GM21390 (cell line): Measurements from ENCODE around the gene CTDNEP1.

Source experiments
- ATAC-seq: cut with Tn5 transposase; IDR thresholded peaks from one replicate; pipeline ENCODE4 v1.9.1; 2021; ENCODE audit not compliant: unreplicated experiment

Gene CTDNEP1

DNA sequence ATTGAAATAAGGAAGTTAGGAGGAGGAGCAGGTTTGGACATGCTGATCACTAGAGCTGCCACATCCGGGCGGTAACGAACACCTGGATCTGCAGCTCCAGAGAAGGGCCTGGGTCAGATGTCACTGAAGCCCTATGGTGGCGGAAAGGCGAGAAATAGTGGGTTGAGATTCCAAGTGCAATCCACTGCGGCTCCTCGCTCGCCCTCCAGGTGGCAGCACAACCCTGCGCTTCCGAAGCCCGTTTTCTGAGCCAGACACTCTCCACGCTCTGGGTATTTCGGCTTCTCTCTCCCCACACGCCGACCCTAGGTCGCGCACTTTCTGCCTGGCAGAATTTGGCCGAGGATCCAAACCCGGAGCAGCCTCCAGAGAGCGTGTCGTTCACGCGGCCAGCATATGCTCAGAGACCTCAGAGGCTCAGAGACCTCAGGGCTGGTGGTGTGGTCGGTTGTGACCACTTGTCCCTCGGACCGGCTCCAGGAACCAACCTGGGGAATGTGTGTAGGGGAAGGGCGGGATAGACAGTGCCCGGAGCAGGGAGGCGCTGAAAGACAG is 29.1 kb upstream of the CTDNEP1 start:
- no peak for ATAC-seq

DNA sequence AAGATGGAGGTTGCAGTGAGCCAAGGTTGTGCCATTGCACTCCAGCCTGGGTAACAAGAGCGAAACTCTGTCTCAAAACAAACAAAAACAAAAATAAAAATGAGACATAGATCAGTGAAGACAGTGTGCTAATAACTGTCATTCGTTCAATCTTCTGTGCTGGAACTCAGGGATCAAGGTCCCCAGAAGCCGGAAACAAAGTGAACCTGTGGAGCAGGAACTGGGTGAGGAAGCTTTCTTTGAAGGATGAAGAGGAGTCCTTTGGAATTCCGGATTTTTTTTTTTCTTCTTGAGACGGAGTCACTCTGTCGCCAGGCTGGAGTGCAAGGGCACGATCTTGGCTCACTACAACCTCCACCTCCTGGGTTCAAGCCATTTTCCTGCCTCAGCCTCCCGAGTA is 27.9 kb upstream of the CTDNEP1 start:
- no peak for ATAC-seq

DNA sequence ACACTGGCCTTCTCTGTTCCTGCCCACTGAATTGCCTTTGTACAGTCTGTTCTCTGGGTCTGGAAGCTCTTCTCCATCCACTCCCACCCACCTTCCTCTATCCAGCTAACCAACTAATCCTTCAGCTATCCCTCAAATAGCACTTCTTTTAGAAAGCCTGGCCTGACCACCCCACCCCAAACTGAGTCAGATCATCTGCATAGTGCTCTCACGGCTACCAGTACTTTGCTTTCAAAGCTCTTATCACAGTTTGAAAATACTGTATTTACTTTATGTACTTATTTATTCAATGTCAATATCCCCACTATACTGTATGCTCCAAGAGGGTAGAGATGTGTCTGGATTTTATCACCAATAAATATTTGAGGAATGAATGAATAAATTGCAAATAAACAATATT is 15.2 kb upstream of the CTDNEP1 start:
- ATAC-seq, result no peak

DNA sequence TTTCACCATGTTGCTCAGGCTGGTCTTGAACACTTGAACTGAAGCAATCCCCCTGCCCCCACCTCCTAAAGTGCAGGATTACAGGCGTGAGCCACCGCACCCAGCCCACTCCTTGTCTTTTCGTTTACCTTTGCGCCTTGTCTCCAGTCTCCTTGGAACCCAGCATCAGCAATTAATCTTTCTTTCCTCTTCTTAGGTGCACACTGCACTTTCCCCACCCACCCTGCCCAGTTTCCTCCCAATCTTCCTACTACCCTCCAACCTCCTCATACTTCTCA is 12.2 kb upstream of the CTDNEP1 start:
- ATAC-seq, result no peak

DNA sequence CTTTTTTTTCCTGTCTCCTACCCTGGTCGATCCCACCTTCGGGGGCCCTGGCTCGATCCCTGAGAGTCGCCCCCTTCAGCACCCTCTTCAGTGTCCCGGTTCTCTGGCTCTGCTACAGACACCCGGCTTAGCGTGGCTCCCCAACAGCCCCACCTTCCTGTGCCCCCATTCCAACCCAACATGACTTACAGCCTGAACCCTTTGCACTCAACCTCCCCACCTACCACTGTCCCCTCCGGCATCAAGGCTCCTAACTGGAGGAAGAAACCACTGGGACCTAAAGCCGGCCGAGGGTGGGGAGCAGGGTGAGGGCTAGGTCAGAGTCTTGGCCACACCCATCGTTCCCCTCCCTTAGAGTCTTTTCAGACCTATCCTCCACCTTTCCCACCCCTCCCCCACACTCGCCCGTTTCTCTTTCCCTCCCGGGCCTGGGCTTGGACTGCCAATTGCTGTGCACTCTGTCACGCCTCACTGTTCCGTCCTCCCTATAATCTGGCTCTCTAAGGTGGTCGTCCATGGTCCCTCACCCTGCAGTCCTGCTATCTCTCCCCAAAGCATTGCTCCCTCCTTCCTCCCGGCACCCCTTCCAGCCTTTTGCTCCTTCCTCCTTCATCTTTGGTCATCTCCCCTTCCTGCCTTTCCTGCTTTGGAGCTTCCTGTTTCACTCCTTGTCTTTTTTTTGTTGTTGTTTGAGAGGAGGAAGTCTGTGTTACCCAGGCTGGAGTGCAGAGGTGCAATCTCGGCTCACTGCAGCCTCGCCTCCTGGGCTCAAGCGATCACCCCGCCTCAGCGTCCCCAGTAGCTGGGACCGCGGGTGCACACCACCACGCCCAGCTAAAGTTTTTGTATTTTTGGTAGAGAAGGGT is 11.6 kb upstream of the CTDNEP1 start:
- ATAC-seq, result no peak

DNA sequence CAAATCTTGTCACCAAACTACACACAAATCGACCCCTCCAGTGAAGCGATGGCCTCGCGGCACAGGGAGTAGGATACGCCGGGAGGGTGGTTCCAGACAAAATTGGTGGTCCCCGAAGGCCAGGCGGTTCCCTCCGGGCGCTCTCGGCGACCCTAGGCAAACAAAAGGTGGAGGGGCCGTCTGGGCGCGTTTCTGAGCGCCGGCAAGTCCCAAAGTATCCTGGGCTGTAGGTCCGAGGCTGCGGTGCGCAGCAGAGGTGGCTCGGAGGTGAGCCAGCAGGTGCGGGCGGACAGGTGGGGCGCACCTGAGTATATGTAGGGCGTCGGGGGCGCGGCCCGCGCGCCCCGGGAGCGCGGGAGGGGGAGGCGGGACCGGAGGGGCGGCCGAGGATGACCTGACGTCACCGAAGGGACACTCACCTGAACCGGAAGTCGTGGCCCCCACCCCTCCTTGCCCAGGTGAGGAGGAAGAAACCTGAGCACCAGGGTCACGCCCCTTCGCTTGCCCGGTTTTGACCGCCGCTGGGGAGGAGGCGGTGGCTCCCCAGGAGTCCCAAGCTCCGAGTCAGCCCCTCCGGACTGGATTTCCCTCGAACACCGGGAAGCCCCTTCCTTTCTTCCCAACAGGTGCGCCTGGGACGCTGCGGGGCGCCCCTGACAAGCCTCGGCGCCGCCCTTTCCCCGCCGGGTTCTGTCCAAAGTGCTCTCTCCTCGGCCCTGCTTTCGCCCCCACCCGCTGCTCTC is 10.8 kb upstream of the CTDNEP1 start, which contains the start of gene CLDN7:
Gene CLDN7, minus strand, starts transcription at position 287 of the 743 bp plus-strand sequence. CDS start 435 bp downstream, outside the sequence.
- ATAC-seq, result no peak

DNA sequence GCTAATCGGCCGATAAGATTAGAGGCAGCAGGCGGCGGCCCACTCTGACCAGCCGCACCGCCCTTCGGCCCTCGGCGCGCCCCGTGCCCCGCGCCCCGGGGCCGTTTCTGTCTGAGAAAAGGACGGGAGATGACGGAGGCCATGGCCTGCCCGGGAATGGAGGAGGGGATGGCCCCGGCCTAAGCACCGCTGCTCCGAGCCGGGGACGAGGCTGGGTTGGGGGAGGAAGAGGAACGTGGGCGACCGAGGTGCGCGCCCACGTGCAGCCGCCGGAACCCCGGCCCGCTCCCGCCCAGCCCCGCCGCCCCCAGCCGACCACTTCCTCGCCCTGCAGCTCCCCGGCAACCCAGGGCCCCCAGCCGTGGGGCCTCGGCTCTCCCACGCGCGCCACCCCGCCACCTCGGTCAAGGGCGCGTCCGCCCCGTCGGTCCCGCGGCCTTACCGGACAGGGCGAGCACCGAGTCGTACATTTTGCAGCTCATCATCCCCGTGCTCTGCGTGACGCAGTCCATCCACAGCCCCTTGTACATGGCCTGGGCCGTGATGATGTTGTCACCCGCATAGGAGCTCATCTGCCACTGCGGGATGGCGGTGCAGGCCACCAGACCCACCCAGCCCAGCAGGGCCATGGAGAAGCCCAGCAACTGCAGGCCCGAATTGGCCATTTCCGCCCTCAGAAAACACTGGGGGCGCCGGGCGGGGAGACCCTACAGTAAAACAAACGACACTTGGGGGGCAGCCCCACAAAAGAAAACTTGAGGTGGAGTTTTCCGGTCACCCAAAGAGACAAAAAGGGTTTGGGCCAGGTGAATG is 10.1 kb upstream of the CTDNEP1 start:
- no peak for ATAC-seq

DNA sequence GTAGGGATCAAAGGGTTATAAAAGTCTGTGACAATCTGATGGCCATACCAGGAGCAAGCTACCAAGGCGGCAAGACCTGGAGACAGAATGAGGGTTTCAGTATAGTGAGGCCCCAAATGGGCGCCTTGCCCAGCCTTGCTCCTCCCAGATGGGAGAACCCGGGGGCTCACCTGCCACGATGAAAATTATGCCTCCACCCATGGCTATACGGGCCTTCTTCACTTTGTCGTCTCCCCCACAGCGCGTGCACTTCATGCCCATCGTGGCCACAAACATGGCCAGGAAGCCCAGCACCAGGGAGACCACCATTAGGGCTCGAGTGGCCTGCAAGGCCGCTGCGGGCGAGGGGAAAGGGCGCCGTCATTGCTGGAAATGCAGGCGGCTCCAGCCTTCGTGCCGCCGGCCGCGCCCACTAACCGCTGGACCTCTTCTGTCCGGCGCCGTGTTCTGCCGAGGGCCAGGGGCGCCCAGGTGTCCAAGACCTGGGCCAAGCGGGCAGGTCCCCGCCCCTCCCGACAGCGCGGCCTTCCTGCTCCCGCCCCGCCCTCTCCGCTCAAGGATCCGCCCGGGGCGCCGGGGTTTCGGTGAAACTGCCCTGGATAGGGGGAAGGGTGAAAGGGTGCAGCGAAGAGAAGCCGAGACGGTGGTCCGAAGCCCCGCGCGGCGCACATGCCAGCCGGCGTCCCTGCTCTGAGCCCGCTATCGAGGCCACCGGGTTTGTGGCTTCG is 9.3 kb upstream of the CTDNEP1 start:
- ATAC-seq, result no peak

DNA sequence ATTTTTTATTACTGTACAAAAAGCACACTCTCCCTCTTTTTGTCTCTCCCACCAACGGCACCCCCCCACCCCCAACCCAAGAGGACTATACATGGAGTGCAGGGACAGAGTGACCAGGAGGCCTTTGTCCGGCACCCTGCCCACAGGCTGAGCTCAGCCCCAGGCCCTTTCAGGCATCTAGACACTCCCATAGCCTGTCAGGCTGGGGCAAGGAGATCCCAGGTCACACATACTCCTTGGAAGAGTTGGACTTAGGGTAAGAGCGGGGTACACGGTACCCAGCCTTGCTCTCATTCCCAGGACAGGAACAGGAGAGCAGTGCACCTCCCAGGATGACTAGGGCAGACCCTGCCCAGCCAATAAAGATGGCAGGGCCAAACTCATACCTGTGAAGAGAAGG is 8.6 kb upstream of the CTDNEP1 start:
- ATAC-seq, result no peak

DNA sequence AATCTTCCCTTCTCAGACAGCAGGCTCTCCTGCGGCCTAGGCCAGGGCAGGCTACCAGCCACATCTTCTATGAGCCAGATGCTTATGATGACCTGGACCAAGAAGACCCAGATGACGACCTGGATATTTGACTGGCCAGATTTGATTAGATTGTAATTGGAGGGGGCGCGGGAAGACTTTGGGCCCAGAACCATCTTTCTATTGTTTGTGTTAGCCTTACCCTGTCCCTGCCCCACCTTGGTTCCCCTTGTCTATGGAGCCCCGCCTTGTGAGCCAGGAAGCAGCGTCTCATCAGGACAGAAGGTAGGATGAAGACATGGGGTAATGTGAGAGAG is 8.0 kb upstream of the CTDNEP1 start:
- no peak for ATAC-seq

DNA sequence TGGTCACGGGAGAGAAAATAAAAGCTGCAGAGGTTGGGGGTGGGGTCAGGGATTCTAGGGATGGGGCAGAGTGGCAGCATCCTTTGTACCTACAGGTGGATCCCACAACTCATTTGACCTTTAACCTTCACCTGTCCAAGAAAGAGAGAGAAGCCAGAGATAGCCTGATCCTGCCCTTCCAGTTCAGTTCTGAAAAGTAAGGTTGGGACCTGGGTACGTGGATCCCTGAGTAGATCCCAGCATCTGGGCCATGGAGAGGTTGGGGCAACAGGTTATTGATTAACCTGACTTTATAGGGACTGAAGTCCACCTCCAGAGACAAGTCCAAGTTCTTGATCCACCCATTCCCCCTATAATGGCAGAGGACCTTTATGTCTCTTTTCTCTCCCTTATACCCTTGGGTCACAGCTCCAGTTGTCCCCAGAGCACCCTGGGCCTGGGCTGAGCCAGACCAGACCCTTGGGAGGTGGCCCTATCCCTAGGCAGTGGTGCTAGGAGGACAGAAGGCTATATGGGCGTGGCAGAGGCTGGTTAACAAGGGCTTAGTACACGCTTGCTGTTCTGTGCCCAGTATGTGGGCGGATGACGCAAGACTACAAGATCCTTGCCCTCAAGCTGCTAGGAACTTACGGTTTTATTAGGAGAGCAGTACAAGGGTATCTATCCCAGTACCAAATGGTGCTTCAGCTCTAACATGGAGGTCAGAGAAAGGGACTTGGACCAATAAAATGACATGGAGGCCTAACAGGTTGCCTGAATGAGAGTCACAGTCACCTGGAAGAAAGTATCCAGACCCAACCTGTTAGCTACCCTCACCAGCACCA is 7.4 kb upstream of the CTDNEP1 start:
- no peak for ATAC-seq

DNA sequence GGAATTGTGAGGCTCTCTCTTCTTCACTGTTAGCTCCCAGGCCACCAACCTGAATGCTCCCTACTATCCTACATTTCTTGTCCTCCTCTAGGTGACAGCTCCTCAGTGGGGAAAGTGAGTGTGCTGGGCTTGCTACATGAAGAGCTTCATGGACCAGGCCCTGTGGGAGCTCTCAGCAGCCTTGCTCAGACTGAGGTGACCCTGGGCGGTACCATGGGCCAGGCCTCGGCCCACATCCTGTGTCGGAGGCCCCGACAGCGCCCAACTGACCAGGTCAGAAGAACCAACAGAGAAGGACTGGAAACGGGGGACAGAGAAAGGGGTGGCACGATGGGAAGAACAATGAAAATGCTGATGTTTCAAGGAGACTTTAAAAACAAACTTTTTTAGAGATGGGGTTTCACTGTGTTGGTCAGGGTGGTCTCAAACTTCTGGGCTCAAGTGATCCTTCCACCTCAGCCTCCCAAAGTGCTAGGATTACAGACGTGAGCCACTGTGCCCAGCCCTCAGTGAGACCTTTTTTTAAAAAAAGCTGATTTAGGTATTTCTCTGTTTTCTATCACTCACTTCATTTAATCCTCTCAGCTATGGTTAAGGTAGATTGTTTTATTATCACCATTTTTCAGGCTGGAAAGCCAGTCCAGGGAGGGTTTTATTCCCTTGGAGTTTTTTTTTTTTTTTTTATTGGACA is 5.4 kb upstream of the CTDNEP1 start:
- ATAC-seq, result no peak

DNA sequence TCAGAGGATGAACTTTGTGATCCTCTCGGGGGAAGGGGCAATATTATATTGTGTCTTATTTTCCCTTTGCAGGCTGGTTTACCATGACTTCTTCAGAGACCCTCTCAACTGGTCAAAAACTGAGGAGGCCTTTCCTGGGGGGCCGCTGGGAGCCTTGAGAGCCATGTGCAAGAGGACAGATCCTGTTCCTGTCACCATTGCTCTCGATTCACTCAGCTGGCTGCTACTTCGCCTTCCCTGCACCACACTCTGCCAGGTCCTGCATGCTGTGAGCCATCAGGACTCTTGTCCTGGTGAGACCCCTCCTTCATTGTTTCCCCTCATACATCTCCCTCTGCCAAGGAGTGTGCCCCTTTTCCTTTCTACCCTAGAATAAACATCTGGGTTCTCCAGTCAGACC is 3.0 kb upstream of the CTDNEP1 start:
- ATAC-seq, result no peak

DNA sequence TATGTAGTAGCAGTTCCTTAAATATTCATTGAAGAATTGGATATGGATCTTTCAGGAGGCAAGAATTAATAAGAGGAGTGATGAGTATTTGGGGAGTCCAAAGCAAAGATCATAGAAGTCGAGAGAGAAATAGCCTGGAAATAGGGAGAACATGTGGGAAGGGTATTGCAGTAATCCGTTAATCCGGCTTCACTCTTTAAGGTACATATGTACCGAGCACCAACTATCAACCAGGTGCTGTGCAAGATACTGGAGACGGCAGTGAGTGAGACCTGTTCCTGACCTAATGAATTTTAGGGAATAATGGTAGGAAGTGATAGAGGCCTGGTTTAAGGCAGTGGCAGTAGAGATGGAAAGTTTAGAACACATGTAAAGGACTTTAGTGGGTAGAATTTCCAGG is 1.5 kb upstream of the CTDNEP1 start:
- no peak for ATAC-seq

DNA sequence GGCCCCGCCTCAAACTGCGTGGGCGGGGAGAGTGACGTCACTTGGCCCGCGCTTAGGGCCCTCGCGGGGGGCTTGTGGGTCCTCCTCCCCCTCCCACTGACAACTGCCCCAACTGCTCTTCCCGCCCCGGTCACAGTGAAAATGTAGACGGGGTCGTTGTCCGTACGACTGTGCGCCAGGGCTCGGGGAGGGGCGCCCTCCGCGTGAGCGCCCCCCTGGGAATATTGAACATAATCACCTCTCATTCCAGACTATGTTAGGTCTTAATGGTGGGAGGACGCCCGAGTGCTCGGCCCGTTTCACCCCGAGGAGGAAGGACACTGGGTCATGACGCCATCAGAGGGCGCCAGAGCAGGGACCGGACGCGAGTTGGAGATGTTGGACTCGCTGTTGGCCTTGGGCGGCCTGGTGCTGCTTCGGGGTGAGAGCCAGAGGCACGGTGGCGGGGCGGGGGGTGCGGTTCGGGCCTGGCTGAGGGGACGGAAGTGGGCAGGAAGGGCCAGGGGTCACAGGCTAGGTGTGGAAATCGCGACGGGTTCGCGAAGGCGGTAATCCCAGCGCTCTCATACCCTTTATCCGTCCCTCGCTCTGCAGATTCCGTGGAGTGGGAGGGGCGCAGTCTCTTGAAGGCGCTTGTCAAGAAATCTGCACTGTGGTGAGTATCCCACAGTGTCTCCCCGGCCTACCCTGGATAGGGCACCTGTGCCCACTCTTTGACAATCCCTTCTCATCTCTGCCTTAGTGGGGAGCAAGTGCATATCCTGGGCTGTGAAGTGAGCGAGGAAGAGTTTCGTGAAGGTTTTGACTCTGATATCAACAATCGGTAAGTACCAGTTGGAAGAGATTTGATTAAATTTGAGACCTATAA is 876 bp upstream of the CTDNEP1 start, which contains the start of gene ELP5:
Gene ELP5, plus strand, starts transcription at position 40 of the 868 bp plus-strand sequence. Its CDS starts 336 bp downstream, at position 376.
- ATAC-seq, result peak; percentile 47

DNA sequence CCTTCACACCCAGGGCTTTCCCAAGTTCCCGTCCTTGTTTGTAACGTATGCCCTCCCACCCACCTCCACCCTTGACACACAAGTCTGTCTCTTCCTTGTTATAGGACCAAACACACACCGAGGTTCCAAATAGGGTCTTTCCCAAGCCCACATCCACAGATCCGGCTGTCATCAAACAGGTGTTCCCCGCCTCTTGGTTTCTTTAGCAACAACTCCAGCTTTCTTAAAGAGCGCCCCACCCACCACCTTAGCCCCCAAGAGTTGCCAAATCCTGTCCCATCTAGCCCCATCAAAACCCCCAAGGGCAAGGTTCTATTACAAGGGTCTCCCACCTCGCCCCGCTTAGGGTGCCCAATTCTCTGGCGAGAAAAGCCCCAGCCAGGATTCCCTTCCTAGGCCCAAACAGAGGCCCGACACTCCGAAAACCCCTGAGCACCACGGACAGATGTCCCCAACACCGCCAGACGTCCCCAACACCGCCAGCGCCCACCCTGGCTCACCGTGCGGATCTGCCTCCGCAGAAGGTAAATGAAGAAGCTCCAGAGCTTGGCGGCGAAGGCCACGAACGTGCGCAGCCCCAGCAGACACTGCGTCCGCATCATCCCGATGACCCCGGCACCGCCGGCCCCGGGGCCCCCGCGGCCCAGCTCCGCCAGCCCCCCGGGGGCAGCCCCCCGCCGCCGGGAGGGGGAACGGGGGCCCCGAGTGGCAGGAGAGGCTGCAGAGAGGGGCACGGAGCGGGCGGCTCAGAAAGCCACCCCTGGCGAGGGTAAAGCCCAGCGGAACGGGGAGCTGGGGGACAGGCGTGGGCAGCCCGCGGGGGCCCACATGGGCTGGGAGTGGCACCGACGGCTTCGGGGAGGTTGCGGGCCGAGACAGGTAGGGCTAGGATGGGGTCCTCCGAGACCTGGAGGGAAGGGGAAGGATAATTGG is 573 bp downstream of the CTDNEP1 start:
- ATAC-seq, result no peak

DNA sequence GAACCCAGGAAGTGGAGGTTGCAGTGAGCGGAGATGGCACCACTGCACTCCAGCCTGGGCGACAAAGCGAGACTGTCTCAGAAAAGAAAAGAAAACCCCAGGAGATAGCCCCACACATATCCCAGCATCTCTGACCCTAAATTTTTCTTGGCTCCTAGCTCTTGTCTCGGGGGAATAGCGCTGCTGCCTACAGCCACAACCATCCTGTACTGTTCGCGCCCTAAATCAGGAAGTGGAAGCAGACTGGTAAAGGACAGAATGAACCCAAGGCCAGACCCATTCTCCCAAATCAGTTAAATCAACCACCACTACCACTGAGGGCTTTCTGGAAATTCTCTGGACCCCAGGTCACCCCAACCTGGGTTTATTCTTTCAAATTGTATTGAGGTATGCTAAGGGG is 1.7 kb downstream of the CTDNEP1 start:
- ATAC-seq, result no peak
